HEK293T (cell line): ENCODE measurements around the gene PCDHGC5.

Experiments
- CTCF ChIA-PET: fragments of 350-600 bp; formaldehyde crosslinking; extraction: SDS; loops from one replicate; lab custom pipeline; 2021; ENCODE audit warnings: antibody characterized with exemption, inconsistent platforms; lab: Yijun Ruan, JAX
- POLR2A ChIA-PET: fragments of 350-600 bp; formaldehyde crosslinking; extraction: SDS; loops from one replicate; lab custom pipeline; 2020; ENCODE audit warnings: antibody characterized with exemption, inconsistent platforms; lab: Yijun Ruan, JAX
- DNase-seq: peaks from one replicate; pipeline ENCODE4 v3.0.0; 2012; ENCODE audit warnings: mixed read lengths; ENCODE audit errors: extremely low spot score
- ARNT ChIP-seq: fragments of 450-650 bp; IDR thresholded peaks from 2 replicates; pipeline ENCODE4 v1.6.1; 2017; ENCODE audit warnings: mild to moderate bottlenecking
- BHLHE40 ChIP-seq: fragments of 450-650 bp; IDR thresholded peaks from 2 replicates; pipeline ENCODE4 v1.6.1; 2016; ENCODE audit warnings: mild to moderate bottlenecking, moderate library complexity, borderline replicate concordance
- CTBP1 ChIP-seq: fragments of 450-650 bp; IDR thresholded peaks from 2 replicates; pipeline ENCODE4 v1.6.1; 2016; ENCODE audit warnings: borderline replicate concordance
- ELF4 ChIP-seq: fragments of 450-650 bp; IDR thresholded peaks from 2 replicates; pipeline ENCODE4 v1.6.1; 2017; ENCODE audit warnings: antibody characterized with exemption
- FOXA1 ChIP-seq: fragments of 450-650 bp; IDR thresholded peaks from 2 replicates; pipeline ENCODE4 v1.6.1; 2016; ENCODE audit warnings: mild to moderate bottlenecking
- FOXK2 ChIP-seq: fragments of 450-650 bp; IDR thresholded peaks from 2 replicates; pipeline ENCODE4 v1.6.1; 2016; ENCODE audit warnings: mild to moderate bottlenecking
- HDGF ChIP-seq: fragments of 450-650 bp; IDR thresholded peaks from 2 replicates; pipeline ENCODE4 v1.6.1; 2017; ENCODE audit warnings: antibody characterized with exemption, borderline replicate concordance
- L3MBTL2 ChIP-seq: fragments of 450-650 bp; conservative IDR thresholded peaks from 2 replicates; pipeline ENCODE4 v1.6.1; 2016; ENCODE audit warnings: mild to moderate bottlenecking
- LEF1 ChIP-seq: fragments of 450-650 bp; IDR thresholded peaks from 2 replicates; pipeline ENCODE4 v1.6.1; 2017; ENCODE audit warnings: mild to moderate bottlenecking, borderline replicate concordance
- NFRKB ChIP-seq: fragments of 450-650 bp; IDR thresholded peaks from 2 replicates; pipeline ENCODE4 v1.6.1; 2016; ENCODE audit warnings: mild to moderate bottlenecking, moderate library complexity
- PKNOX1 ChIP-seq: fragments of 450-650 bp; IDR thresholded peaks from 2 replicates; pipeline ENCODE4 v1.6.1; 2016
- SP1 ChIP-seq: fragments of 450-650 bp; IDR thresholded peaks from 2 replicates; pipeline ENCODE4 v1.6.1; 2017
- SUZ12 ChIP-seq: fragments of 450-650 bp; IDR thresholded peaks from 2 replicates; pipeline ENCODE4 v1.6.1; 2016; ENCODE audit warnings: mild to moderate bottlenecking
- TARDBP ChIP-seq: fragments of 450-650 bp; IDR thresholded peaks from 2 replicates; pipeline ENCODE4 v1.6.1; 2016

PCDHGC5 gene

GRCh38 chr5:141465351-141465750 lies 23.5 kb upstream of the PCDHGC5 start:
- no peak for TF ChIP-seq PKNOX1
- TF ChIP-seq TARDBP: no peak
- TF ChIP-seq FOXA1: no peak
- TF ChIP-seq NFRKB: no peak
- no peak for TF ChIP-seq L3MBTL2
- TF ChIP-seq ELF4: no peak
- no peak for TF ChIP-seq SUZ12
- TF ChIP-seq FOXK2: no peak
- CTCF ChIA-PET: interaction anchor here (0.9 kb wide), 1 partner anchor 10 kb away, joined by 4 read pairs; the partner anchor contains the start of gene PCDHGC3
- POLR2A ChIA-PET: no interaction called here
- no peak for DNase-seq

GRCh38 chr5:141475625-141476131 lies 13.2 kb upstream of the PCDHGC5 start, which contains the start of gene PCDHGC3:
Gene PCDHGC3 (plus strand): TSS chr5:141475966. CDS start chr5:141476117, 151 bp downstream.
- ChIA-PET POLR2A (interaction anchor here (0.5 to 0.9 kb wide), 6 partner anchors 8 to 82 kb away, joined by 3 to 5 read pairs (median 3); partner anchors contain the start of gene PCDHGC5), CTCF (interaction anchor here (0.6 to 2.3 kb wide), 9 partner anchors 10 to 304 kb away, joined by 3 to 9 read pairs (median 4); partner anchors contain the start of genes PCDHGA11 and PCDHGB7)
- peak; percentile 82 for DNase-seq
- no peak for TF ChIP-seq SUZ12
- TF ChIP-seq L3MBTL2: peak; percentile 72
- TF ChIP-seq PKNOX1: peak; percentile 59

- POLR2A ChIA-PET: interaction anchor here (0.8 to 0.9 kb wide), 2 partner anchors 18 to 81 kb away, joined by 3 read pairs; no protein-coding TSS in a partner anchor
- DNase-seq: no peak
- CTCF ChIA-PET: interaction anchor here (0.8 to 2.3 kb wide), 5 partner anchors 11 to 59 kb away, joined by 3 to 9 read pairs (median 4); partner anchors contain the start of genes PCDHGA11 and PCDHGB7
- no peak for TF ChIP-seq ARNT
- TF ChIP-seq HDGF: no peak
- no peak for TF ChIP-seq L3MBTL2
- TF ChIP-seq CTBP1: no peak
- no peak for TF ChIP-seq LEF1
- TF ChIP-seq ELF4: no peak
- no peak for TF ChIP-seq FOXA1
- TF ChIP-seq SUZ12: no peak
Measured at GRCh38 chr5:141476132-141476911, 12.6 kb upstream of the PCDHGC5 start.

- ChIA-PET CTCF (interaction anchor here (2.3 kb wide), 1 partner anchor 56 kb away, joined by 9 read pairs; the partner anchor contains the start of gene PCDHGA11), POLR2A (no interaction called here)
- no peak for TF ChIP-seq LEF1
- no peak for TF ChIP-seq SUZ12
- TF ChIP-seq FOXA1: no peak
- TF ChIP-seq ARNT: no peak
- no peak for TF ChIP-seq CTBP1
- no peak for TF ChIP-seq PKNOX1
- no peak for DNase-seq
Measured at GRCh38 chr5:141477044-141477575, 11.8 kb upstream of the PCDHGC5 start.

GRCh38 chr5:141477815-141478214 lies 11.1 kb upstream of the PCDHGC5 start:
- ChIA-PET POLR2A (no interaction called here), CTCF (no interaction called here)

GRCh38 chr5:141478321-141478945 lies 10.4 kb upstream of the PCDHGC5 start:
- no peak for DNase-seq
- TF ChIP-seq BHLHE40: no peak
- CTCF ChIA-PET: no interaction called here

More at GRCh38 chr5:141477815-141478214, 11.1 kb upstream of the PCDHGC5 start:
- DNase-seq: no peak
- TF ChIP-seq SP1 (no peak), PKNOX1 (no peak), NFRKB (no peak), TARDBP (no peak), ARNT (no peak)

More at GRCh38 chr5:141478321-141478945, 10.4 kb upstream of the PCDHGC5 start:
- POLR2A ChIA-PET: no interaction called here
